Mammary epithelial cell (primary cell): Measurements from ENCODE around the gene MED25.

Source experiments
- EZH2 ChIP-seq: IDR thresholded peaks from 2 replicates; pipeline ENCODE4 v1.6.1; 2012; ENCODE audit warnings: low read length, inconsistent platforms, borderline replicate concordance
- TF ChIP-seq, protein P1 (sequence below), 2 donors: IDR thresholded peaks in 1 of 2; conservative IDR thresholded peaks in 1 of 2; 2 replicates each; pipeline ENCODE4 v1.5.1; 2011 to 2012; ENCODE audit warnings: inconsistent platforms in 2 of 2, low read length in 2 of 2, mild to moderate bottlenecking in 2 of 2, control low read depth in 1 of 2, low read depth in 1 of 2; ENCODE audit not compliant: insufficient read depth in 1 of 2; ENCODE audit errors: extremely low read depth in 1 of 2

DNA sequence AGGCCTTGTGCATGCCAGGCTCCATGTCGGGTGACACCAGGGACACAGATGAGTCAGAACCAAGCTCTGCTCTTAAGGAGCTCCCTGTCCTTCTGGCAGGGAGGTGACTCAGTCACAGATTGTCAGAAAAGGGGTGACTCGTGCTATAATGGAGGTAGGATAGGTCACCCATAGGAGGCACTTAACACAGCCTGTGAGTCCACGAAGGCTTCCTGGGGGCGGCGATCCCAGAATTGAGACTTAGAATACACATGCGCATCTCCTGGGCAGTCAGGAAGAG, 24.6 kb upstream of the MED25 start:
- TF ChIP-seq, protein P1, sequence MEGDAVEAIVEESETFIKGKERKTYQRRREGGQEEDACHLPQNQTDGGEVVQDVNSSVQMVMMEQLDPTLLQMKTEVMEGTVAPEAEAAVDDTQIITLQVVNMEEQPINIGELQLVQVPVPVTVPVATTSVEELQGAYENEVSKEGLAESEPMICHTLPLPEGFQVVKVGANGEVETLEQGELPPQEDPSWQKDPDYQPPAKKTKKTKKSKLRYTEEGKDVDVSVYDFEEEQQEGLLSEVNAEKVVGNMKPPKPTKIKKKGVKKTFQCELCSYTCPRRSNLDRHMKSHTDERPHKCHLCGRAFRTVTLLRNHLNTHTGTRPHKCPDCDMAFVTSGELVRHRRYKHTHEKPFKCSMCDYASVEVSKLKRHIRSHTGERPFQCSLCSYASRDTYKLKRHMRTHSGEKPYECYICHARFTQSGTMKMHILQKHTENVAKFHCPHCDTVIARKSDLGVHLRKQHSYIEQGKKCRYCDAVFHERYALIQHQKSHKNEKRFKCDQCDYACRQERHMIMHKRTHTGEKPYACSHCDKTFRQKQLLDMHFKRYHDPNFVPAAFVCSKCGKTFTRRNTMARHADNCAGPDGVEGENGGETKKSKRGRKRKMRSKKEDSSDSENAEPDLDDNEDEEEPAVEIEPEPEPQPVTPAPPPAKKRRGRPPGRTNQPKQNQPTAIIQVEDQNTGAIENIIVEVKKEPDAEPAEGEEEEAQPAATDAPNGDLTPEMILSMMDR (conservative IDR thresholded peaks at IDR 0.05 in 1 of 2, IDR thresholded peaks at IDR 0.05 in 1 of 2; ENCODE audit: extremely low read depth in 1 of 2, insufficient read depth in 1 of 2, low read depth in 1 of 2, low read length in 2 of 2), result no peak
- no peak for TF ChIP-seq EZH2
